Body of pancreas (tissue), 4 donors: Measurements from ENCODE around the gene IP6K3.

ENCODE experiments used
- POLR2A ChIP-seq, 3 donors: fragments of 450-650 bp; IDR thresholded peaks; one replicate each; pipeline ENCODE4 v1.6.1; 2016; ENCODE audit warnings: antibody characterized with exemption in 3 of 3, mild to moderate bottlenecking in 2 of 3
- TF ChIP-seq, protein P1 (sequence below), 7 experiments: fragments of 450-650 bp in 4 of 7; fragments of 200-600 bp in 3 of 7; sonication (generic) in 3 of 7; IDR thresholded peaks; one replicate each; pipeline ENCODE4 v1.5.1; 2016 to 2019; ENCODE audit warnings: antibody characterized with exemption in 7 of 7

DNA sequence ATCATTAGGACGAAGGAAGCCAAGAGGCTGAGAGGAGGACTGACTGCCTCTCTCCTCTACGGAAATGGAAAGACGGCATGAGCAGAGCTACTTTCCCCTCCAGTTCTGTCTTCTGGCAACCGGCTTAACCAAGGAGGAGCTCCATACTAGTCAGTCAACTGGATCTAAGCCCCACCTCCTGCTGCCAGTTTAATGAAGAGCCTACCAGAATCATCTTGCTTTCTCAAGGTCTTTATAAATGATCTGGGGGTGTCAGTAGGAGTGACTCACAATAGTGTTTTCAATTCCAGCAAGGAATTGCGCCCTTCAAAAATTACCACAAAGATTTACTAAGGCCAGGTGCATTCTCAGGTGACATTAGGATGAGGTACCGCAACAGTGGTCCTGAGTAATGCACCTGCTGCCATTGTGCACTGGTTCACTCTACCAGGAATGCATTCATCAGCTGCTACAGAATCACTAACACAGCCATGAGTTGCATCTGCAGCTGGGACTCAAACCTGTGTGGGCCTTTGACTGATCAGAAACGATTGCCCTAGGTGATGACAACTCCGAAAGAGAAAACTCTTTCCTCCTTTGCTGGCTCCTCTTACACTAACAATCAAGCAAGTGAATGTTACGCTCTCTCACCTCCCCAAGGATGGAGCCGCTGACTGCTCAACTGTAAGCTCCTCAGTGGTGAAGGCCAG, 38.0 kb downstream of the IP6K3 start:
- TF ChIP-seq, protein P1, sequence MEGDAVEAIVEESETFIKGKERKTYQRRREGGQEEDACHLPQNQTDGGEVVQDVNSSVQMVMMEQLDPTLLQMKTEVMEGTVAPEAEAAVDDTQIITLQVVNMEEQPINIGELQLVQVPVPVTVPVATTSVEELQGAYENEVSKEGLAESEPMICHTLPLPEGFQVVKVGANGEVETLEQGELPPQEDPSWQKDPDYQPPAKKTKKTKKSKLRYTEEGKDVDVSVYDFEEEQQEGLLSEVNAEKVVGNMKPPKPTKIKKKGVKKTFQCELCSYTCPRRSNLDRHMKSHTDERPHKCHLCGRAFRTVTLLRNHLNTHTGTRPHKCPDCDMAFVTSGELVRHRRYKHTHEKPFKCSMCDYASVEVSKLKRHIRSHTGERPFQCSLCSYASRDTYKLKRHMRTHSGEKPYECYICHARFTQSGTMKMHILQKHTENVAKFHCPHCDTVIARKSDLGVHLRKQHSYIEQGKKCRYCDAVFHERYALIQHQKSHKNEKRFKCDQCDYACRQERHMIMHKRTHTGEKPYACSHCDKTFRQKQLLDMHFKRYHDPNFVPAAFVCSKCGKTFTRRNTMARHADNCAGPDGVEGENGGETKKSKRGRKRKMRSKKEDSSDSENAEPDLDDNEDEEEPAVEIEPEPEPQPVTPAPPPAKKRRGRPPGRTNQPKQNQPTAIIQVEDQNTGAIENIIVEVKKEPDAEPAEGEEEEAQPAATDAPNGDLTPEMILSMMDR (IDR thresholded peaks at IDR 0.05) = no peak
- TF ChIP-seq POLR2A (IDR thresholded peaks at IDR 0.05) = no peak
